HFFc6 (cell line): Measurements from ENCODE around the gene KLHL22. TPM values are rescaled to one million over a fixed set of nuclear protein-coding genes. Genes with fewer than 3 reads are reported as not detected.
"Not testable (repeated sequence)": the region's sequence is repeated elsewhere in the genome, so short reads cannot be mapped to it uniquely, and the experiment has no call there.

Source experiments
- DNase-seq: peaks from one replicate; pipeline ENCODE4 v3.0.0-alpha.2; 2018
- H3K27ac Mint-ChIP-seq: 2 replicates; pipeline ENCODE4 v1.8.0; 2020; ENCODE audit warnings: mild to moderate bottlenecking, mixed read lengths
- H3K27me3 Mint-ChIP-seq: 2 replicates; pipeline ENCODE4 v1.8.0; 2021; ENCODE audit warnings: mild to moderate bottlenecking, moderate library complexity, mixed read lengths; ENCODE audit not compliant: insufficient read depth
- H3K36me3 Mint-ChIP-seq: 2 replicates; pipeline ENCODE4 v1.8.0; 2021; ENCODE audit warnings: low read depth, mixed read lengths
- H3K4me1 Mint-ChIP-seq: 2 replicates; pipeline ENCODE4 v1.8.0; 2020; ENCODE audit warnings: low read depth, mixed read lengths
- H3K4me3 Mint-ChIP-seq: 2 replicates; pipeline ENCODE4 v1.8.0; 2020; ENCODE audit warnings: mild to moderate bottlenecking, moderate library complexity, mixed read lengths
- H3K9me3 Mint-ChIP-seq: 2 replicates; pipeline ENCODE4 v1.8.0; 2020; ENCODE audit warnings: mild to moderate bottlenecking, mixed read lengths
- total RNA-seq, 6 experiments: library from RNA; stranded (reverse); fragmentation: NEBNext Ultra II Directional; extraction: Animal tissue kit (Norgen Biotek cat#: 25700); gene quantifications; 2 replicates in 1 of 6; 3 replicates in 5 of 6; pipeline ENCODE4 v1.2.3, GENCODE V29; 2021
- TF ChIP-seq, protein P1 (sequence below): fragments of 200-600 bp; sonication (generic); IDR thresholded peaks from 2 replicates; pipeline ENCODE4 v1.5.0; 2021; ENCODE audit warnings: antibody characterized with exemption, mild to moderate bottlenecking

The KLHL22 gene
- total RNA-seq, 6 experiments from 2014 or later = 19.2 to 25.5 (median 21.6) TPM

DNA sequence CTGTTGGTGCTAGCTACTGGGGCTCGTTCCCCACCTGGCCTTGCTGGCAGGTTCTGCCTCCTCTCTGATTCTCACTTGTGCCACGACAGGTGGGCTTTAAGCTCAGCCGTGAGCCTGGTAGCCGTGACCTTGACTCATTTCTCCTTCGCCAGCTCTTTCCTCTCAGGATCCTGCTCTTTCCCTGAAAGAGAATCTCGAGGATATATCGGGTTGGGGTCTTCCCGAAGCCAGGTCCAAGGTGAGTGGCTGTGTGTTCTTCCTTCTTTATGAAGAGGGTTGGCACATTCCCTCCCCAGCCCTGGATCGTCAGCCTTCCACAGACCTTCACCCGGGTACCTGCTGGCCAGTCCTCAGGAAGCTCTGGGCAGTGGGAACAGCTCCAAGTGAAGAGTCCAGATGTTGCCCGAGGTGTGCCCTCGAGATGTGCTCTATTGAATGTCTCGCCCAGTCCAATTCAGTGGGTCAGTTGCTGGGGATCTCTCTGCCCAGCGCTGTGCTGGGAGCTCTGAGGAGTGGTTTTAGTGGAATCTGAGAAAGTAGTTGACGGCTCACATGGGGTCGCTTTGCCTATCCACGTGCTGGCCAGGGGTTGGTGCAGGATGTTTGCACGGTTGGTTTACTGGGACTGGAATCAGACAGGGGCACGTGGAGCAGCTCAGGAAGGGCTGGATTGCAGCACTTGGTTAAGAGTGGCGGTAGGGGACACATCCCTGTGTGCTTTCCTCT is 100.3 kb downstream of the KLHL22 start:
- H3K27me3 Mint-ChIP-seq = peaks cover 2% of the 10 kb centered on the region; the same call in 1 of the 2 replicates
- peak overlapping the region; percentile 91 for H3K4me3 Mint-ChIP-seq
- no peaks in the 10 kb centered on the region for H3K9me3 Mint-ChIP-seq
- TF ChIP-seq, protein P1, sequence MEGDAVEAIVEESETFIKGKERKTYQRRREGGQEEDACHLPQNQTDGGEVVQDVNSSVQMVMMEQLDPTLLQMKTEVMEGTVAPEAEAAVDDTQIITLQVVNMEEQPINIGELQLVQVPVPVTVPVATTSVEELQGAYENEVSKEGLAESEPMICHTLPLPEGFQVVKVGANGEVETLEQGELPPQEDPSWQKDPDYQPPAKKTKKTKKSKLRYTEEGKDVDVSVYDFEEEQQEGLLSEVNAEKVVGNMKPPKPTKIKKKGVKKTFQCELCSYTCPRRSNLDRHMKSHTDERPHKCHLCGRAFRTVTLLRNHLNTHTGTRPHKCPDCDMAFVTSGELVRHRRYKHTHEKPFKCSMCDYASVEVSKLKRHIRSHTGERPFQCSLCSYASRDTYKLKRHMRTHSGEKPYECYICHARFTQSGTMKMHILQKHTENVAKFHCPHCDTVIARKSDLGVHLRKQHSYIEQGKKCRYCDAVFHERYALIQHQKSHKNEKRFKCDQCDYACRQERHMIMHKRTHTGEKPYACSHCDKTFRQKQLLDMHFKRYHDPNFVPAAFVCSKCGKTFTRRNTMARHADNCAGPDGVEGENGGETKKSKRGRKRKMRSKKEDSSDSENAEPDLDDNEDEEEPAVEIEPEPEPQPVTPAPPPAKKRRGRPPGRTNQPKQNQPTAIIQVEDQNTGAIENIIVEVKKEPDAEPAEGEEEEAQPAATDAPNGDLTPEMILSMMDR = no peak
- no peak overlapping the region for H3K27ac Mint-ChIP-seq
- no peaks in the 10 kb centered on the region for H3K36me3 Mint-ChIP-seq
- H3K4me1 Mint-ChIP-seq = peaks cover 18% of the 10 kb centered on the region
- no peak for DNase-seq

DNA sequence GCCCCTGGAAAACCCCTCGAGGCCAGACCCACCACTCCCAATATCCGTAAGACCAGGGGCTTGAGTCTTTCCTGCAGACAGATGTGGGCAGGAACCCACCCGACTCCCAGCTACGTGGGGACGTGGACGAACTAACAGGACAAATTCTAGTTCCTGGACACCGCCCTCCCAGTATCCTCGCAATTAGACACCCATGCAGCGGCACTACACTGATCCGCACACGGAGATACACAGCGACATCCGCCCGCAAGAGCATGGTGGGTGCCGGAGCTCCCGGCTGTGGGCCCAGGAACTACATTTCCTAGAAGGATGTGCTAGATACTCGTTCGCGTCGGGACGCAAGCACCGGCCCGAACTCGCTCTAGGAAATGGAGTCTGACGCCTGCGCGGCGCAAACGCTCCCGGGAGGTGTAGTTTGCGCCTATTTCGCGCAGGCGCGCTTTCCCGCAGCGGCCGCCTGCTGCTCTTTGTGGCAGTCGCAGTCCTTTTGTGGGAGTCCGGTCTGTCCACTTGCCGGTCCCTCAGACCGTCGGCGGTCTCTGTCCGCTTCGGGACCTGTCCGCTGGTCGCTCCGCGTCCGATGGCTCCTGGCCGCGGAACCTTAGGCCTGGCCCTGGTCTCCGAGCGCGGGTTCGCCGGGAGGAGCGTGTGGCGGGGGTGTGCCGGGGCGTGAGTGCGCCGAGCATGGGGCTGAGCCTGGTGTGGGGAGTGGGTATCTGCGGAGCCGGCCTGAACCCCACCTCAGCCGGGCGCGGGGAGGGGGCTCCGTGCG is 101.7 kb downstream of the KLHL22 start, which contains the start of gene ZNF74:
TSS of gene ZNF74 (plus strand) at position 447 of the 772 bp plus-strand sequence. CDS start 478 bp downstream, outside the sequence.
- H3K9me3 Mint-ChIP-seq = peaks cover 6% of the 10 kb centered on the region
- H3K27me3 Mint-ChIP-seq = peaks cover 10% of the 10 kb centered on the region
- H3K4me1 Mint-ChIP-seq = peaks cover 18% of the 10 kb centered on the region
- peak within 1 kb of the TSS; percentile 85 for H3K27ac Mint-ChIP-seq
- peak within 1 kb of the TSS; percentile 91 for H3K4me3 Mint-ChIP-seq
- TF ChIP-seq, protein P1 = peak; percentile 21
- peak; percentile 82 for DNase-seq
- no peaks in the 10 kb centered on the region for H3K36me3 Mint-ChIP-seq

DNA sequence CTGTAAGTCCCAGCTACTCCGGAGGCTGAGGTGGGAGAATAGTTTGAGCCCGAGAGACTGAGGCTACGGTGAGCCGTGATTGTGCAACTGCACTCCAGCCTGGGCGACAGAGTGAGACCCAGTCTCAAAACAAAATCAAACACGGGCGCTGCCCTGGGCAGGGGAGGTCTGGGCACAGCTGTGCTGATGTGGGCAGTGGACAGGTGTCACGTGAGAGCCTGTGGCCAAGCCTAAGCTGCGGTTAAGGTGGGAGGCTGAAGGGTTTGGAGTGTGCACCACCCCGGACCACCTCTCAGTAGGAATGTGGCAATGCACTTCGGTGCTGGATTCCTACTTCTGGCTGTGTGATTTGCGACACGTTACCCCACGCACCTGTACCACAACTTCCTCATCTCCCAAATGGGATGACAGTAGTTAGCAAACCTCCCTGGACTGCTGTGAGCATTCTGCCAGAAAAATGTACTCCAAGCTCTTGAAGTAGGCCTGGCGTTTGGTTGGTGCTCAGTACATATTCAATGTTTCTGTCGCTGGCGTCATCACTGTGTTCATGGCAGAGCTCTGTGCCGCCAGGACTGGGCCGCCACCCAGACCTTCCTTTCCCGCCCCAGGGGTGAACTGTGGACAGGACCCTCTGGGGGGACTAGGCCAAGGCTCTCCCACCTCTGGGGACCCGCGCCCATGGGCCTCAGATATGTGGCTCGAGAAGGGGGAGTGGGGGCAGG is 102.5 kb downstream of the KLHL22 start:
- Mint-ChIP-seq H3K27me3 (peaks cover 12% of the 10 kb centered on the region), H3K4me1 (peaks cover 18% of the 10 kb centered on the region), H3K4me3 (peak overlapping the region; percentile 91), H3K36me3 (no peaks in the 10 kb centered on the region), H3K27ac (peak overlapping the region; percentile 85), H3K9me3 (peaks cover 7% of the 10 kb centered on the region)
- DNase-seq = no peak
- TF ChIP-seq, protein P1 = no peak

DNA sequence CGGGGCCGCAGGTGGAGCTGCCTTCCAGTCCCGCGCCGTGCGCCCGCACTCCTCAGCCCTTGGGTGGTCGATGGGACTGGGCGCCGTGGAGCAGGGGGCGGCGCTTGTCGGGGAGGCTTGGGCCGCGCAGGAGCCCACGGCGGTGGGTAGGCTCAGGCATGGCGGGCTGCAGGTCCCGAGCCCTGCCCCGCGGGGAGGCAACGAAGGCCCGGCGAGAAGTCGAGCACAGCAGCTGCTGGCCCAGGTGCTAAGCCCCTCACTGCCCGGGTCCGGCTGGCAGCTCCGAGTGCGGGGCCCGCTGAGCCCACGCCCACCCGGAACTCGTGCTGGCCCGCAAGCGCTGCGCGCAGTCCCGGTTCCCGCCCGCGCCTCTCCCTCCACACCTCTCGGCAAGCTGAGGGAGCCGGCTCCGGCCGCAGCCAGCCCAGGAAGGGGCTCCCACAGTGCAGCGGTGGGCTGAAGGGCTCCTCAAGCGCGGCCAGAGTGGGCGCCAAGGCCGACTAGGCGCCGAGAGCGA is 103.2 kb downstream of the KLHL22 start:
- Mint-ChIP-seq H3K27me3 (peaks cover 12% of the 10 kb centered on the region), H3K4me1 (peaks cover 18% of the 10 kb centered on the region)
- not testable (repeated sequence) for H3K27ac Mint-ChIP-seq, H3K36me3 Mint-ChIP-seq, H3K4me3 Mint-ChIP-seq, DNase-seq, H3K9me3 Mint-ChIP-seq

Other genes with a start within 250 kb of the KLHL22 start
- gene RTN4R, start 227.5 kb downstream of the KLHL22 start, total RNA-seq = under 1 TPM; 0.14 to 0.85 (median 0.35) TPM
- gene DGCR6L, start 175.7 kb downstream of the KLHL22 start, total RNA-seq = 10 to 100 TPM; 46.3 to 52.4 (median 48.4) TPM
- gene ZNF74, start 101.6 kb downstream of the KLHL22 start, total RNA-seq = 1 to 10 TPM; 5.1 to 8.1 (median 6.2) TPM
- gene SCARF2, start 58.0 kb downstream of the KLHL22 start, total RNA-seq = 10 to 100 TPM; 65.1 to 92.3 (median 68.9) TPM
- gene MED15, start 11.8 kb upstream of the KLHL22 start, total RNA-seq = 100 to 1,000 TPM; 128 to 148 (median 136) TPM